Uterus (tissue), 4 donors: ENCODE measurements around the gene CCL7. TPM values are rescaled to one million over a fixed set of nuclear protein-coding genes. Genes with fewer than 3 reads are reported as not detected.

ENCODE experiments used
- DNase-seq, 2 donors: peaks; one replicate each; pipeline ENCODE4 v3.0.0-alpha.2; 2019 to 2020
- H3K27ac ChIP-seq, 2 donors: fragments of 200-600 bp; sonication (generic); 1 replicate in 1 of 2; 2 replicates in 1 of 2; pipeline ENCODE4 v1.5.1; 2016 to 2018
- H3K27me3 ChIP-seq, 2 donors: fragments of 200-600 bp; sonication (generic); one replicate each; pipeline ENCODE4 v1.5.1; 2018 to 2019; ENCODE audit warnings: control low read depth in 1 of 2
- H3K36me3 ChIP-seq, 2 donors: fragments of 200-600 bp; sonication (generic); one replicate each; pipeline ENCODE4 v1.5.1; 2019; ENCODE audit warnings: control low read depth in 1 of 2
- H3K4me1 ChIP-seq, 2 donors: fragments of 200-600 bp; sonication (generic); one replicate each; pipeline ENCODE4 v1.5.1; 2018 to 2019; ENCODE audit warnings: control low read depth in 1 of 2
- H3K4me3 ChIP-seq, 2 donors: fragments of 200-600 bp; sonication (generic); 1 replicate in 1 of 2; 2 replicates in 1 of 2; pipeline ENCODE4 v1.5.1; 2018 to 2019; ENCODE audit warnings: mild to moderate bottlenecking in 1 of 2
- H3K9me3 ChIP-seq, 2 donors: fragments of 200-600 bp; sonication (generic); one replicate each; pipeline ENCODE4 v1.5.1; 2019; ENCODE audit warnings: control low read depth in 1 of 2
- CTCF ChIP-seq, 4 experiments: fragments of 200-600 bp in 2 of 4; fragments of 450-650 bp in 2 of 4; sonication (generic) in 2 of 4; IDR thresholded peaks; one replicate each; pipeline ENCODE4 v1.5.1; 2016 to 2019; ENCODE audit warnings: antibody characterized with exemption in 4 of 4, mild to moderate bottlenecking in 2 of 4, moderate library complexity in 1 of 4
- POLR2A ChIP-seq, 2 donors: fragments of 450-650 bp; IDR thresholded peaks; one replicate each; pipeline ENCODE4 v1.6.1; 2016; ENCODE audit warnings: antibody characterized with exemption in 2 of 2, mild to moderate bottlenecking in 1 of 2, moderate library complexity in 1 of 2
- intact Hi-C: fragments of 100-400 bp; cut with DNase I; formaldehyde crosslinking; loops from one replicate; pipeline ENCODE4 v1.15.1; 2023; ENCODE audit warnings: low total_unique reads
- total RNA-seq, 4 donors: library from RNA; depleted of rRNA in 3 of 4; stranded (reverse); fragments of >200 nt in 3 of 4; gene quantifications; one replicate each; pipeline versions ENCODE4 v1.1.0 to v1.2.4, GENCODE V29; 2014 to 2023
- donor health status: DM: yes; HTN: yes; CAD: no.

Gene CCL7
- total RNA-seq, 4 donors from 2014 or later = not detected

DNA sequence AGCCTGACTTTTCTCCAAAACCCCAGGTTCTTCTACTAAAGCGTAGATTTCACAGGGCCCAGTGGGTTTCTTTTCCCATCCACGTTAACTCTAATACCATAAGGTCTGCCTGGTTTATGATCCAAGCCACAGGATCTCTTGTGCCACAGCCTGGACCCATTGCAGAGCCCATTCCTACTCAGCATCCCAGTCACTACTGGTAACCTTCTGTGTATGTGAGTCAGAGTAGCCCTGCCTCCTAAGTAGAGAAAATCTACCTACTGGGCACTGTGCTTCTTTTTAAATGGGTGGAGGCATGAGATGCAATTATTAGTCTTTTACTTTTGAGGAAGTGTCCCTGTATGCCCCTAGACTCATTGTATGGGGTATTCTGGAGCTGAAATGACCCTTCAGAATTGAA is 29.0 kb downstream of the CCL7 start:
- H3K9me3 ChIP-seq = no peaks in the 10 kb centered on the region
- H3K36me3 ChIP-seq = no peaks in the 10 kb centered on the region
- H3K4me3 ChIP-seq = no peak overlapping the region
- H3K4me1 ChIP-seq = no peaks in the 10 kb centered on the region
- no peaks in the 10 kb centered on the region for H3K27me3 ChIP-seq
- no peak for DNase-seq
- TF ChIP-seq POLR2A (IDR thresholded peaks at IDR 0.05) = no peak
- TF ChIP-seq CTCF (IDR thresholded peaks at IDR 0.05) = no peak
- intact Hi-C loops = no loop called here
- no peak overlapping the region for H3K27ac ChIP-seq

- no peak overlapping the region for H3K4me3 ChIP-seq
- TF ChIP-seq CTCF (IDR thresholded peaks at IDR 0.05) = no peak
- TF ChIP-seq POLR2A (IDR thresholded peaks at IDR 0.05) = no peak
- intact Hi-C loops = no loop called here
- peak overlapping the region; percentile 29 to 41 for H3K27ac ChIP-seq
- H3K4me1 ChIP-seq = no peaks in the 10 kb centered on the region
- H3K36me3 ChIP-seq = no peaks in the 10 kb centered on the region
- no peak for DNase-seq
- H3K27me3 ChIP-seq = no peaks in the 10 kb centered on the region
- H3K9me3 ChIP-seq = no peaks in the 10 kb centered on the region
Observed at GRCh38 chr17:34299956-34300577, 30.0 kb downstream of the CCL7 start.

GRCh38 chr17:34300652-34301370 is 30.8 kb downstream of the CCL7 start:
- H3K9me3 ChIP-seq = no peaks in the 10 kb centered on the region
- no peak for DNase-seq
- intact Hi-C loops = no loop called here
- H3K27me3 ChIP-seq = no peaks in the 10 kb centered on the region
- H3K4me3 ChIP-seq = no peak overlapping the region
- no peaks in the 10 kb centered on the region for H3K36me3 ChIP-seq
- peak overlapping the region; percentile 29 to 41 for H3K27ac ChIP-seq
- TF ChIP-seq POLR2A (IDR thresholded peaks at IDR 0.05) (no peak), CTCF (IDR thresholded peaks at IDR 0.05) (no peak)
- no peaks in the 10 kb centered on the region for H3K4me1 ChIP-seq

DNA sequence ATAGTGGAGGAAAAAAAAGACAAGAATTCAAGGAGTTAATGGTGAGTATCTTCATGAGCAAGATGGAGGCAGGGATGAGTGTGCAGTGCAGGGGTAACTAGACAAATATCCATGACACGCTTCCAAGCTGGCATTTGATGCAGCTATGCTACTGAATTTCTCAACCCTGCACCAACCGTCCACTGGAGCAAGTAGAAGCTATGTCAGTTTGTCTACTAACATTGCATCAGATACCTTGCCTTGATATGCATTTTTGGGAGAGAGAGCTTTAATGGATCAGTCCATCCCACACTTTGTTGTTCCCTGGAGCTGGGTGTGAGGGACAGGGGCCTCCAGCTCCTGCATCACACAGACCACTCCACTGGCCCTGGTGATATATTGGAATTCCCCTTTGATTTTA is 32.0 kb downstream of the CCL7 start:
- H3K27ac ChIP-seq = no peak overlapping the region
- H3K4me3 ChIP-seq = no peak overlapping the region
- DNase-seq = no peak
- intact Hi-C loops = no loop called here
- H3K4me1 ChIP-seq = no peaks in the 10 kb centered on the region
- TF ChIP-seq POLR2A (IDR thresholded peaks at IDR 0.05) (no peak), CTCF (IDR thresholded peaks at IDR 0.05) (no peak)
- H3K27me3 ChIP-seq = no peaks in the 10 kb centered on the region
- no peaks in the 10 kb centered on the region for H3K36me3 ChIP-seq
- no peaks in the 10 kb centered on the region for H3K9me3 ChIP-seq

DNA sequence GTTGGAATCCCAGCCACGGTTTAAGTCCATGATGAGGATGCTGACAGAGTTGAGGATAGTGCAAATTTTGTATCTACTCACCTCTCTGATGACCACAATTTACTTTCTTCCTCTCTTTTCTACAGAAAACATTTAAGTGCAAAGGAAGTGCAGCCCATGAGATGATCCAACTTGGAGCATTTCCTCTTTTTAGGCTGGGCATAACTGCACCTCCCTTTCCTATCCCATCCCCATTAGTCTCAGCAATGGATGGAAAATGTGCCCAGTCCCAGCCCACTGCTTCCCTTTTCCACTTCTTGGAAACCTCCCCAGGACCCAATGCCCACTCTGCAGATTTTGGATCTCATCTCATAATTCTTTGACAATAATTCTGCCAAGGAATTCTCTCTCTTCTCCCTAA is 32.6 kb downstream of the CCL7 start:
- H3K4me3 ChIP-seq = no peak overlapping the region
- no peaks in the 10 kb centered on the region for H3K9me3 ChIP-seq
- TF ChIP-seq POLR2A (IDR thresholded peaks at IDR 0.05) (no peak), CTCF (IDR thresholded peaks at IDR 0.05) (no peak)
- no peaks in the 10 kb centered on the region for H3K4me1 ChIP-seq
- intact Hi-C loops = no loop called here
- no peak overlapping the region for H3K27ac ChIP-seq
- no peaks in the 10 kb centered on the region for H3K36me3 ChIP-seq
- DNase-seq = no peak
- H3K27me3 ChIP-seq = no peaks in the 10 kb centered on the region
